ENCODE measurements around the gene EVX1. TPM values are rescaled to one million over a fixed set of nuclear protein-coding genes. Genes with fewer than 3 reads are reported as not detected.

Gene EVX1
- total RNA-seq, 1 experiment from 2014 or later, result not detected

- Mint-ChIP-seq H3K36me3 (ENCODE audit: insufficient read depth, unreplicated experiment) (no peaks in the 10 kb centered on the region), H3K27ac (ENCODE audit: unreplicated experiment) (no peak overlapping the region), H3K9me3 (ENCODE audit: unreplicated experiment) (no peaks in the 10 kb centered on the region), H3K4me3 (ENCODE audit: unreplicated experiment) (no peak overlapping the region), H3K4me1 (ENCODE audit: low read depth, unreplicated experiment) (no peaks in the 10 kb centered on the region), H3K27me3 (ENCODE audit: insufficient read depth, unreplicated experiment) (peaks cover 4% of the 10 kb centered on the region)
- Histone ChIP-seq H3K4me3 (ENCODE audit: low read depth, low read length) (no peak overlapping the region), H3K4me1 (no peaks in the 10 kb centered on the region), H3K27me3 (replicated peaks; ENCODE audit: control insufficient read depth, insufficient read depth, low read length) (no peaks in the 10 kb centered on the region), H3K36me3 (ENCODE audit: control insufficient read depth, insufficient read depth, low read length) (no peaks in the 10 kb centered on the region), H3K9me3 (no peaks in the 10 kb centered on the region)
- ChIA-PET POLR2A (no interaction called here), CTCF (no interaction called here)
- no peak for DNase-seq
- BruUV-seq (replicated peaks), result no TSS peak
- no peak for TF ChIP-seq CTCF (IDR thresholded peaks at IDR 0.05; ENCODE audit: insufficient read depth in 1 of 2, low read depth in 1 of 2, low read length in 1 of 2, severe bottlenecking in 1 of 2, unreplicated experiment in 1 of 2)
- intact Hi-C loops (cut with micrococcal nuclease; ENCODE audit: unreplicated experiment), result no loop called here
Measured at GRCh38 chr7:27220440-27220955, 22.1 kb upstream of the EVX1 start.

- H3K9me3 Mint-ChIP-seq (ENCODE audit: unreplicated experiment), result no peaks in the 10 kb centered on the region
- Histone ChIP-seq H3K4me3 (ENCODE audit: low read depth, low read length) (no peak overlapping the region), H3K27me3 (replicated peaks; ENCODE audit: control insufficient read depth, insufficient read depth, low read length) (no peaks in the 10 kb centered on the region), H3K36me3 (ENCODE audit: control insufficient read depth, insufficient read depth, low read length) (no peaks in the 10 kb centered on the region), H3K4me1 (no peaks in the 10 kb centered on the region), H3K9me3 (no peaks in the 10 kb centered on the region)
- DNase-seq, result no peak
- peaks cover 4% of the 10 kb centered on the region for H3K27me3 Mint-ChIP-seq (ENCODE audit: insufficient read depth, unreplicated experiment)
- H3K36me3 Mint-ChIP-seq (ENCODE audit: insufficient read depth, unreplicated experiment), result no peaks in the 10 kb centered on the region
- H3K4me3 Mint-ChIP-seq (ENCODE audit: unreplicated experiment), result no peak overlapping the region
- intact Hi-C loops (cut with micrococcal nuclease; ENCODE audit: unreplicated experiment), result no loop called here
- no TSS peak for BruUV-seq (replicated peaks)
- no peak for TF ChIP-seq CTCF (IDR thresholded peaks at IDR 0.05; ENCODE audit: insufficient read depth in 1 of 2, low read depth in 1 of 2, low read length in 1 of 2, severe bottlenecking in 1 of 2, unreplicated experiment in 1 of 2)
- CTCF ChIA-PET, result no interaction called here
- POLR2A ChIA-PET, result no interaction called here
- no peak overlapping the region for H3K27ac Mint-ChIP-seq (ENCODE audit: unreplicated experiment)
- H3K4me1 Mint-ChIP-seq (ENCODE audit: low read depth, unreplicated experiment), result no peaks in the 10 kb centered on the region
Measured at GRCh38 chr7:27221201-27221797, 21.3 kb upstream of the EVX1 start.

- peaks cover 4% of the 10 kb centered on the region for H3K27me3 Mint-ChIP-seq (ENCODE audit: insufficient read depth, unreplicated experiment)
- Histone ChIP-seq H3K4me1 (no peaks in the 10 kb centered on the region), H3K27me3 (replicated peaks; ENCODE audit: control insufficient read depth, insufficient read depth, low read length) (no peaks in the 10 kb centered on the region), H3K9me3 (no peaks in the 10 kb centered on the region), H3K36me3 (ENCODE audit: control insufficient read depth, insufficient read depth, low read length) (no peaks in the 10 kb centered on the region), H3K4me3 (ENCODE audit: low read depth, low read length) (no peak overlapping the region)
- H3K27ac Mint-ChIP-seq (ENCODE audit: unreplicated experiment), result no peak overlapping the region
- no peaks in the 10 kb centered on the region for H3K36me3 Mint-ChIP-seq (ENCODE audit: insufficient read depth, unreplicated experiment)
- no peak overlapping the region for H3K4me3 Mint-ChIP-seq (ENCODE audit: unreplicated experiment)
- TF ChIP-seq CTCF (IDR thresholded peaks at IDR 0.05; ENCODE audit: insufficient read depth in 1 of 2, low read depth in 1 of 2, low read length in 1 of 2, severe bottlenecking in 1 of 2, unreplicated experiment in 1 of 2), result no peak
- no peak for DNase-seq
- no peaks in the 10 kb centered on the region for H3K9me3 Mint-ChIP-seq (ENCODE audit: unreplicated experiment)
- POLR2A ChIA-PET, result no interaction called here
- intact Hi-C loops (cut with micrococcal nuclease; ENCODE audit: unreplicated experiment), result no loop called here
- CTCF ChIA-PET, result no interaction called here
- BruUV-seq (replicated peaks), result no TSS peak
- H3K4me1 Mint-ChIP-seq (ENCODE audit: low read depth, unreplicated experiment), result no peaks in the 10 kb centered on the region
Measured at GRCh38 chr7:27223941-27224575, 18.5 kb upstream of the EVX1 start.

Measured in Caco-2 (cell line).